Fibroblast of the aortic adventitia (primary cell): ENCODE measurements around the gene PUM2. TPM values are rescaled to one million over a fixed set of nuclear protein-coding genes. Genes with fewer than 3 reads are reported as not detected.
"Not testable (repeated sequence)": the region's sequence is repeated elsewhere in the genome, so short reads cannot be mapped to it uniquely, and the experiment has no call there.

Experiments
- DNase-seq: peaks from one replicate; pipeline ENCODE4 v3.0.0-alpha.2; 2010; ENCODE audit warnings: low read depth
- H3K4me3 ChIP-seq: 2 replicates; pipeline ENCODE4 v1.5.1; 2011; ENCODE audit warnings: low read depth, mild to moderate bottlenecking, control low read depth, low read length, moderate library complexity
- total RNA-seq: library from RNA; depleted of rRNA; stranded (reverse); fragments of >200 nt; gene quantifications from 2 replicates; pipeline ENCODE4 v1.2.3, GENCODE V29; 2012; ENCODE audit warnings: low replicate concordance
- TF ChIP-seq, protein P1 (sequence below): IDR thresholded peaks from 2 replicates; pipeline ENCODE4 v1.5.1; 2011; ENCODE audit warnings: mild to moderate bottlenecking, low read length, control low read depth, inconsistent platforms; ENCODE audit not compliant: insufficient read depth

PUM2 gene
- total RNA-seq, 1 donor: 50.0 TPM

DNA sequence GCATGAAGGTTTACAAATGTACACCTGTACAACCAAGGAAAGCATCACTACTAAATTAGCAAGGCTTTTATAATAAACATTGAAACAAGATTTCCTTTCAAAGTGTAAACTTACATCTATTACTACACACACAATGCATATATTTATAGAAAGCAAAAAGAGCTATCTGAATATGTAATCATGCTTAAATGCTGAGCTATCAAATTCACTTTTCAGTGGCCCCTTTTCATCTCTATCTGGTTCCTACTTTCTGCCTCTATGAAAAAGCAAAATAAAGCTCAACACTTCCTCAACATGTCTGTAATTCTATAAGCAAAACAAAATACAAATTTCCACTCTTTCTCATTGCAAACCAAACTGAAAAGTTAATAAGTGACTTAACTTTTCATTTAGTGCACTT lies 100.2 kb downstream of the PUM2 start:
- TF ChIP-seq, protein P1, sequence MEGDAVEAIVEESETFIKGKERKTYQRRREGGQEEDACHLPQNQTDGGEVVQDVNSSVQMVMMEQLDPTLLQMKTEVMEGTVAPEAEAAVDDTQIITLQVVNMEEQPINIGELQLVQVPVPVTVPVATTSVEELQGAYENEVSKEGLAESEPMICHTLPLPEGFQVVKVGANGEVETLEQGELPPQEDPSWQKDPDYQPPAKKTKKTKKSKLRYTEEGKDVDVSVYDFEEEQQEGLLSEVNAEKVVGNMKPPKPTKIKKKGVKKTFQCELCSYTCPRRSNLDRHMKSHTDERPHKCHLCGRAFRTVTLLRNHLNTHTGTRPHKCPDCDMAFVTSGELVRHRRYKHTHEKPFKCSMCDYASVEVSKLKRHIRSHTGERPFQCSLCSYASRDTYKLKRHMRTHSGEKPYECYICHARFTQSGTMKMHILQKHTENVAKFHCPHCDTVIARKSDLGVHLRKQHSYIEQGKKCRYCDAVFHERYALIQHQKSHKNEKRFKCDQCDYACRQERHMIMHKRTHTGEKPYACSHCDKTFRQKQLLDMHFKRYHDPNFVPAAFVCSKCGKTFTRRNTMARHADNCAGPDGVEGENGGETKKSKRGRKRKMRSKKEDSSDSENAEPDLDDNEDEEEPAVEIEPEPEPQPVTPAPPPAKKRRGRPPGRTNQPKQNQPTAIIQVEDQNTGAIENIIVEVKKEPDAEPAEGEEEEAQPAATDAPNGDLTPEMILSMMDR: no peak
- DNase-seq: no peak
- no peak overlapping the region for H3K4me3 ChIP-seq

GRCh38 chr2:20249170-20249569 lies 101.5 kb downstream of the PUM2 start:
- DNase-seq: no peak
- TF ChIP-seq, protein P1: no peak
- H3K4me3 ChIP-seq: no peak overlapping the region

GRCh38 chr2:20247084-20247483 lies 103.6 kb downstream of the PUM2 start:
- no peak overlapping the region for H3K4me3 ChIP-seq
- no peak for DNase-seq
- TF ChIP-seq, protein P1: no peak

DNA sequence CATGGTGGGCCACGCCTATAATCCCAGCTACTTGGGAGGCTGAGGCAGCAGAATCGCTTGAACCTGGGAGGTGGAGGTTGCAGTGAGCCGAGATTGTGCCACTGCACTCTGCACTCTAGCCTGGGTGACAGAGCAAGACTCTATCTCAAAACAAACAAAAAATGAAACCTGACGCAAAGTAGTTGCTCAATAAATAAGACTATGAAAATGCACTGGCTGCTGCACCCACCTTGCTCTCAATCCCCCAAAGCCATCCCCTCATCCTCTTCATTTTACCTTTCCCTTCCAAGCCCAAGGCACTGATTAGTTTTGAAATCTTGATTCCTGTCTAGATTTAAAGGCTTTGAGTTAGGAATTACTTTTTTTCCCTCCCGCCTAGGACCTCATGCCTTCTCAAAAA lies 107.0 kb downstream of the PUM2 start:
- not testable (repeated sequence) for H3K4me3 ChIP-seq, DNase-seq

- DNase-seq: no peak
- H3K4me3 ChIP-seq: no peak overlapping the region
- TF ChIP-seq, protein P1: no peak
Observed at GRCh38 chr2:20242727-20243377, 107.8 kb downstream of the PUM2 start.

- DNase-seq: no peak
- TF ChIP-seq, protein P1: peak; percentile 27
- no peak overlapping the region for H3K4me3 ChIP-seq
Observed at GRCh38 chr2:20241973-20242726, 108.5 kb downstream of the PUM2 start.

GRCh38 chr2:20240291-20240690 lies 110.4 kb downstream of the PUM2 start:
- H3K4me3 ChIP-seq, DNase-seq: not testable (repeated sequence)

DNA sequence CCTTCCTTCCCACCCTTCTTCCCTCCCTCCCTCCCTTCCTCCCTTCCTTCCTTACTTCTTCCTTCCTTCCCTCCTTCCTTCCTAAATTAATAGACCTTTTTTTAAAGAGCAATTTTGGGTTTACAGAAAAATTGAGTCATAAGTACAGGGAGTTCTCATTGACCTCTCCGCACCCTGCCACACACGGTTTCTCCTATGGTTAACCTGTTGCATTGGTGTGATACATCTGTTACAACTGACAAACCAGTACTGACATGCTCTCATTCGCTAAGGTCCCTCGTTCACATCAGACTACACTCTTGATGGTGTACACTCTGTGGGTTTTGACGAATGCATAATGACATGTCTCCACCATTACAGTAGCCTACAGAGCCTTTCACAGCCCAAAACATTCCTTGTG lies 114.1 kb downstream of the PUM2 start:
- no peak for DNase-seq
- TF ChIP-seq, protein P1: no peak
- H3K4me3 ChIP-seq: no peak overlapping the region
